ENCODE results near the gene ANKRD24.
A peak's percentile ranks its signal among the peaks of the same experiment; 100 is the strongest.

DNA sequence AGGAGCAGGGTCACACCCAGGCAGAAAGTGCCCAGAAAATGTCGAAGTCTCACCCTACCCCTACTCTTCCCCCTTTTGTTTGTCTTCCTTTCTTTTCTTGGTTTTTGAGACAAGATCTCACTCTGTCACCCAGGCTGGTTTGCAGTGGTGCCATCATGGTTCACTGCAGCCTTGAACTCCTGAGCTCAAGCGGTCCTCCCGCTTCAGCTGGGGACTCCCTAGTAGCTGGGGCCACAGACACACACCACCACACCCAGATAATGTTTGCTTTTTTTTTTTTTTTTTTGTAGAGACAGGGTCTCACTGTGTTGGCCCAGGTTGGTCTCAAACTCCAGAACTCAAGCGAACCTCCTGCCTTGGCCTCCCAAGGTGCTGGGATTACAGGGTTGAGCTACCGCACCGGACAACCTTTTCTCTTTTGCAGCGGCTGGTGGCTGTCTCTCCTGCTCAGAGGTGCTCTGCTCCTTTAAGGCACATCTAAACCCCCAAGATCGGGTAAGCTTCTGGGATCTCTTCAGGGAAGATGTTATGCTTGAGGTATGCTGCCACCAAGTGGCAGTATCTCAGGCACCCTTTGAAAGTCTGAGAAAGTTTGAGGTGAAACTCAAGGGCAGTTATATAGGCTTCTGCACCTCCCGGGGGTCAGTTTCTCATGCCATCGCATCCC lies 24.5 kb downstream of the ANKRD24 start:
- TF ChIP-seq CTCF (IDR thresholded peaks at IDR 0.05) (peak; percentile 25), REST (IDR thresholded peaks at IDR 0.05; ENCODE audit: insufficient read depth in 1 of 2, low read depth in 2 of 2, low read length in 1 of 2) (no peak)
